Measurements from ENCODE around the gene MOCOS.

MOCOS gene

DNA sequence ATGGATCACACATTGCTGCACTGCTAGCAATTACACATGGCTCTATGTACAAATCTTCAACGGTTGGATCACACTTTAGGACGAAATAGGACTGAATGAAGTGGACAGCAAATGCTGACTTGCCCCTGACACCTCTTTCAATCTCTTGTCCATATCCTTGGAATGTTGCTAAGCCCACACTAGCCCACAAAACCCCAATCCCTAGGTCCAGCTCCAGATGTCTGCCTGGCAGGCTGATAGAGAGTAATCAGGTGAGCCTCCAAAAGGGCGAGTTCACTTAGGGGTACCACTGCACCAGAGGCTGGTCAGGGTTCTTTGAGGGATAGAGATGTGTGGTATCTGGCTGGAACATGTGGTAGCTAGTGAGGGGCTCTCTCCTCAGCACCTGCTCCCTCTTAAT is 91.7 kb downstream of the MOCOS start:
- DNase-seq: no peak

DNA sequence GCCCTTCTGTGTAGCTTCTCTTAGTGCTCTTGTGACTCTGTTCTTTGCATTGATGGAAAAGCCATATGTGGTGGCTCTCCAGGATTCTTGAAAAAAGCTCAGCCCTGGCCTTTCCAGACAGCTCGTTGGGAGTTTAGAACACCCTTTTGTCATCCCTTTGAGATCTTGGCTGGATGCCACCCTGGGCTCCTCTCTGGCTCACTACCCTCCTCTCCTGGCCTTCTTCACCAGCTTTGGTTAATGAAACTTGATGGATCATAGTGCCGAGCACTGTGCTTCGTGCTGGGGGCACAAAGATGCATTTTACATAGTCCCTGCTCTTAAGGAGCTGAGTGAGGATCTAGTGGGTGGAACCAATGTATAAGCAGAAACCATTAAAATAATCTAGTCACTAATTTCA is 94.6 kb downstream of the MOCOS start:
- DNase-seq: no peak

DNA sequence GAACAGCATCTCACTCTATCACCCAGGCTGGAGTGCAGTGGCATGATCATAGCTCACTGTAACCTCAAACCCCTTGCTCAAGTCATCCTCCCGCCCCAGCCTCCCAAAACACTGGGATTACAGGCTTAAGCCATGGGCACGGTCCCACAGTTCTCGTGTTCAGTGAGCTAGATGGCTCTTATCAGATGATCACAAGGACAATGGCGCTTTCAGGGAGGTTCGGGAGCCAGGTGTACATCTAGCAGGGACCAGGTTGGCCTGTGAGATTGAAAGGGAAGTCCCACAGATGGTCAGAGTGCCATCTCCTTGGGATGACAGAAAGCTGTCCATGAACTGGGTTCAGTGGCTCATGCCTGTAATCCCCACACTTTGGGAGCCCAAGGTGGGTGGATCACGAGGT is 96.2 kb downstream of the MOCOS start:
- DNase-seq: no peak

DNA sequence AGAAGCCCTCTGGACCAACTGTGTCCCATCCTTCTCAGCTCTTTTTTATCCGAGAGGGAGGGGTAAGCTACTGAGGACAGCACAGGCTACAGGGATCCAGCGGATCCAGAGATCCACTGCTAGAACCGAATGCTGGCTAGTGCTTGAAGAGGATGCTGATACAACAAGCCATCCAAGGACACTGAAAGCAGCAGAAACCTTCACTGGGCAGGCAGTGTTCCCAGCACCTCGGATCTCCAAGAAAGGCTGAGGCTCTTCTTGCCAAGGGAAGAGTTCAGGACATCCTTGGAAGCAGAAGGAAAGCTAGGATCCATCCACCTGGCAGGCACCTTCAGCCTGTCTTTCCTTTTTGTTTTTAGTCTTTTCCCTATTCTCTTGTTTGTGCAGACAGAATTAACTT is 97.0 kb downstream of the MOCOS start:
- no peak for DNase-seq

DNA sequence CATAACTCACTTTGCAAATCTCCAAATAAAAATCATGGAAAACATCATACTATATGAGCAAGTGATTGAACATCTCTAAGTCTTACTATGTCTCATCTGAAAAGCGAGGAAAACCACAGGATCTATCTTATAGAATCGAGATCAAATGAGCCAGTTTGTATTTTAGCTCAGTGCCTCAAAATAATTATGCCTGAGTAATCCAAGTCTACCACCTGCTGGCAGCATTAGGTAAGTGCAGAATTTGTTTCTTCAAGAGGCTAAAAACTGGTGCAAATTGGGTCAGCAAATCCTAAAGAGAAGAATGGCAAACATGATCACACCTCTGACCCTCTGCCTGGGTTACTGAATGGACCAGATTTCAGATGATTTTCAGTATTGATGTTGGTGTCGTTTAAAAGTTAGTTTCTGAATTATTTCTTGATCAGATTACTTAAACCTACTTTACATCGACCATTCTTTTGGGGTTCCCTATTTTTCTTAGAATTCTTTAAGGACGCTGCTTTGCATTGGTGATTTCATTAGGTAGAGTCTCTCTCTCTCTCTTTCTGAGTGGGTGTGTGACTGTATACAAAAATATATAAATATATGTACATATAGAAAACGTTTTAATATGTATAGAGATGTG is 97.5 kb downstream of the MOCOS start:
- DNase-seq: no peak

DNA sequence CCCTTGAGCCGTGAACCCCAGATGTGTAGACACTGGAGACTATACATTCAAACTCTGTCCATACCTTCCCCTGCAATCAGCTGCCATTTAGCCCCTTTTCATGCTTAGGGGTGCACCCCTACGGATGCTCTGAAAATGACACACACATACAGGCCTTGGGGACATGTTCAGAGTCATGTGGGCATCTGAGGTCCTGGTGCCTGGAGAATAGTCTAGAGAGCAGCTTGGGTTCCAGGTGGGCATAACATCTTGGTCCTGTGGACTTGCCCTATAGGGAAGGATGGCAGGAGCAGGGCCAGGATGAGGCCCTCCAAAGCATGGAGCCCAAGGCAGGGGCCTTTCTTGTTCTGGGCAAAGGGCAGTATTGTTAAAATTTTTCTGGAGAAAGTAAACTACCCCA is 100.4 kb downstream of the MOCOS start:
- DNase-seq: no peak

DNA sequence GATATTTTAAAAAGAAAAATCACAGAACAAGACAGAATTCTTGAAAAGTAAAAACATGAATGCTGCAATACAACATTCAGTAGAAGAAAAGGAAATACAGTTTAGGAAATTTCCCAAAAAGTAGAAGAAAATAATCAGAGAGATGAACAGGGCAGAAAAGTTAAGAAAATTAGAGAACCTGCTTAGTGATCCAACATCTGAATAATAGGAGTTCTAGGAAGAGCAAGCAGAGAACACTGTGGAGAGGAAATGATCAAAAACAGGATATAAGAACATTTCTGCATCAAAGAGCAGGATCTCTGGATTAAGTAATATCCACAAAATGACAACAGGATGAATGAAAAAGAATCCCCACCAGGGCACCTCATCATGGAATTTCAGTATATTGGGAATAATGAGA is 101.4 kb downstream of the MOCOS start:
- DNase-seq: no peak

DNA sequence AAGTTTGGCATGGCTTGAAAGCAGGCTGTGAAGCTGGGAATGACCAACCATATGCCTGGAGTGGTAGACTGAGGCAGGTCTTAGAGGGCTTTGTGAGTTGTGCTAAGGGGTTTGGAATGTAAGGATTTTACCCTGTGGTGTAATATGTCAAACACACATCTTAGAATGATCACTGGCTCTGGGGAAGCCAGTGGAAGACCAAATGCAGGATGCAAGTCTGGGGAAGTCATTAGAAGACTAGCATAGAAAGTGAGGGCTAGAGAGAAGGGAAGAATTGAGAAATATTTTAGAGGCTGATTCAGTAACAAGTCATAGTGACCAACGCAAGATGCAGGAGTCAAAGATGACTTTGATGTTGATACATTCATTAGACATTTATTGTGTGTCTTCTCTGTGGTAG is 106.7 kb downstream of the MOCOS start:
- DNase-seq: no peak

DNA sequence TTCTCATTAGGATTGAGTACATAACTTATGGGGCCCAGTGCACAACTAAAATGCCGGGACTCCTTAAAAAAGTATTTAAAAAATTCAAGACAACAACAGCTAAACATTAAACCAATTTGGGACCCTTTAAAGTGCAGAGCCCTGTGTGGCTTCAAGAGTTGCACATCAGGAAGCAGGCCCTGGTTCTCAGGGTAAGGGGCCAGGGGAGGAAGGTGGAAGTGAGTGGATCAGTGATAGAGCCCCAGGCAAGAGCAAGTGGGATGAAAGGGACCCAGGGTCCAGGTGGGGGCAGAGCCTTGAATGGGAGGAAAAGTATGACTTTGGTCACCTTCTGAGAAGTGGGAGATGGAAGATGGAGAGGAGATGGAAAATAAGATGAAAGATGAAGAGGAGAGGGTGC is 107.9 kb downstream of the MOCOS start:
- no peak for DNase-seq

DNA sequence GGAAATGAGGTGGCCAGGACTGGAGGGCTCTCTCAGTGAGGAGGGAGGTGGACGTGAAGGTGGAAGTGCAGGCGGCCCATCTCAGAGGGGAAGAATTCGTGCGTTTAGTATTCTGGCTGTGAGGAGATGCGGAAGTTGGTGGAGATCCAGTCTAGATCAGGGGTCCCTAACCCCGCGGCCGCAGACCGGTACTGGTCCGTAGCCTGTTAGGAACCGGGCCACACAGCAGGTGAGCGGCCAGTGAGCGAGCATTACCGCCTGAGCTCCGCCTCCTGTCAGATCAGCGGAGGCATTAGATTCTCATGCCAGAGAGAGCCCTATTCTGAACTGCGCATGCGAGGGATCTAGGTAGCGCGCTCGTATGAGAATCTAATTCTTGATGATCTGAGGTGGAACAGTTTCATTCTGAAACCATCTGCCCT is 108.6 kb downstream of the MOCOS start:
- DNase-seq: no peak

DNA sequence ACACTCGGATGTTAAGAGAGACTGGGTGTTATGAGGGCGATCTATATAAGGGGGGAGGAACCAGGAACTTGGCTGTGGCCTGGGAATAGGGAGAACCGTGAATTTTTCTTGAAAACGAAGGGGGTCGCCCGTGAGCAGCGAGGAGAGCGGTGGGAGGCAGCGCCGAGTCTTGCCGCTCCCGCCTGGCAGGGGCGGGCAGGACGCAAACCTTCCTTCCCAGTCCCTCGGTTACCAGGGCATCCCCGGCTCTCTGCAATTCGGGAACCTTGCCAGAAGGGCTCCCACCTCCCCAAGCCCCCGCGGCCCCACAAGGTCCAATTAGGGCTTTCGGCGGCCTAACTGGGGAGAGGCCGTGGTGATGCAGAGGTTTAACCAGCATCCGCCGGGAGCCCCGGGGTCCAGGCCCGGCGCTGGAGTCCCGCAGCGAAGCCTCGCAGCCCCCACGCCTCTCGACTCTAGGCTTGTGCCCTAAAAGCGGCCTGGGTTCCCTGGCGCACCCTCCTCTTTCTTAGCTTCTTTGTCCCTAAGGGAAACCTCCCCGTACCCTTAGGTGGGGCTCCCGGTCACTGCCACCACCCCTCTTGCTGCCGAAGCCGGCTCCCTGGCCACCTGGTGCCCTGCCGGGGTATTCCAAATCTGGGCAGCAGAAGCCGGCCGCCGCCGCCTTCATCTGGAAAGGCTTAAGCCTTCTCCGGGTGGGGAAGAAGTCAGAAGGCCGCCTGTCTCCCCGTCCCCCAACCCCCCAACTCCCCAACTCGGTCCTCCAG is 109.5 kb downstream of the MOCOS start:
- peak; percentile 89 for DNase-seq

DNA sequence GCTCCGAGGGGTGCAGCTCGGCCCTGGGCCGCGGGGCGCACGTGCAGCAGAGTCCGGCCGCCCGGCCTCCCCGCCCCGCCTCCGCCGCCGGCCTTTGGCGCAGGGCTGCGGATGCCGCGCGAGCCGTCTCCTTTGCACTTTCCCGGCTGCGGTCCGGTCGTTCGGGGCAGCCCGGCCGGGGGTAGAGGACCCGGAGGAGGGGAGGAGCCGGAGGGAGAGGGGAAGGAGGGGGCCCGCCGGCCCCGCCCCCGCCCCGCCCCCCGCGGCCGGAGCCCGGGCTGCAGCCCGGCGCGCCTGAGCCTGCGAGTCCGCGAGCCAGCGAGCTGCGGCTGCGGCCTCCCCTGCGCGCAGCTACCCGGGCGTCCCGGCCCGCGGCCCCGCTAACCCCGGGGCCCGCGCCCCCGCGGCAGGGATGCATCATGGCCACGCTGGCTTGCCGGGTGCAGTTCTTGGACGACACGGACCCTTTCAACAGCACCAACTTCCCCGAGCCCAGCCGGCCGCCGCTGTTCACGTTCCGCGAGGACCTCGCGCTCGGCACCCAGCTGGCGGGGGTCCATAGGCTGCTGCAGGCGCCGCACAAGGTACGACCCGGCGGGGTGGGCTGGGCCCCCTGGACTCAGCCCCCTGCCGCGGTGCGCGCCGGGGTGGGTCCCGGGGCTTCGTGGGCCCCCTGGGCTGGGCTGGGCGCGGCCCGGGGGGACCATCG is 110.3 kb downstream of the MOCOS start, which contains the start of gene FHOD3:
TSS of gene FHOD3 (plus strand) at position 297 of the 709 bp plus-strand sequence. CDS start at position 420, 123 bp downstream.
- DNase-seq: peak; percentile 91

DNA sequence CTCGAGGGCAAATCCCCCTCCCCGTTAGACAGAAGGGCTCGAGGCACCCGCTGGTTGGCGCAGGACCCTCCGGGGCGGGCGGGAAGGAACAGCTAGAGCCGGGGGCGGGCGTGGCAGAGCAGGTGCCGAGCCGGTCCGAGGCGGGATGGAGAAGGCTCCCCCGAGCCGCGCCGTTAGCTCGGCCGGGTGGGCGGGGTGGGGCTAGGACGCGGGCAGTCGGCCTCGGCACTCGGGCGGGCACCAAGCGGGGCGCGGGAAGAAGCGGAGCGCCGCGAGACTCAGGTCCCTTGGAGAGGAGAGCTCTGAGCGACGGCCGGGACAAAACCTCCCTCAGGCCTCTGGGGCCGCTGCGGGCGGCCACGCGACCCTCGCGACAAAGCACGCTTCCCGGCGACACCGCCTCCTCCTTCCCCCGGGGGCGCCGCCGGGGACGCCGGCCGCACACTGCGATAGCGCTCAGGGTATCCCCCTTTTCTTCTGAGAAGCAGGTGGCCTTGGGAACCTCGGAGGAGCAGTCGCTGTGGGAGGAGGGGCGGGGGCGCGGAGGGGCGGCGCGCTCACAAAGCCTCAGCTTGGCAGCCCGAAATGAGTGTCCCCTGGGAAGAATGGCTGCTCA is 110.9 kb downstream of the MOCOS start:
- DNase-seq: no peak

DNA sequence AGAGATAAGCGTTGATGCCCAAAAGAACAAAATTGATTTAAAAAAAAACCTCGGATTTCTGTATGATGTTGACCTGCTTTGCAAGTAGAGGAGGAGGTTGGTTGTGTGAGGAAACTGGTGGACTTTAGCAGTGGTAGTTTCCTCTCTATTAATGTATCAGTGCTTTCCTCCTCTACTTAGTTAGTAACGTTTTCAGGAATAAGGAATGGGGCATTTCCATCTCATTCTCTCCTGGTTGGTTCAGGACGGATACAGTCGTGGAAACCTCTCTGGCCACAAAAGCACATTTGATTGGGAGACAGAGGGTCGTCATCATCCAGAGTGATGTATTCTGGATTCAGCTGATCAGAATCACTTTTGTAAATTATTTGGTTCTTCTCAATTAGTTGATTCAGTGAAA is 111.7 kb downstream of the MOCOS start:
- no peak for DNase-seq

DNA sequence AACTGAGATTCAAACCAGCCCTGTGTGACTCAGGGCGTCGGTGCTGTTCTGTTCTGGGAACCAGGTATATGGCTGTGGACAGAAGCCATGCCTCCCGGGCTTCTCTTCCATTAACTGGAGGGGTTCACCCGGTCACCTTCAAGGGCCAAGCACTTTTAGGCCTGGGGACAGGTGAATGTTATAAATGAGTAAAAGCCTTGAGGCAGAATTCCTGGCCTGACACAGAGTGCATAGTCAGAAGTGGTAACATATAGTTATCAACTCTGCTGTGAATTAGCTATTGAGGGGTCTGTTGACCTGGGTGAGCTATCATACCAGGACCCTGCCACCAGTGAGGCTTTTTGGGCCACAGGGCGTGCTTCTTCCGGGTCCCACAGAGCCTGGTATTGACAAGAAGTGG is 112.9 kb downstream of the MOCOS start:
- no peak for DNase-seq

DNA sequence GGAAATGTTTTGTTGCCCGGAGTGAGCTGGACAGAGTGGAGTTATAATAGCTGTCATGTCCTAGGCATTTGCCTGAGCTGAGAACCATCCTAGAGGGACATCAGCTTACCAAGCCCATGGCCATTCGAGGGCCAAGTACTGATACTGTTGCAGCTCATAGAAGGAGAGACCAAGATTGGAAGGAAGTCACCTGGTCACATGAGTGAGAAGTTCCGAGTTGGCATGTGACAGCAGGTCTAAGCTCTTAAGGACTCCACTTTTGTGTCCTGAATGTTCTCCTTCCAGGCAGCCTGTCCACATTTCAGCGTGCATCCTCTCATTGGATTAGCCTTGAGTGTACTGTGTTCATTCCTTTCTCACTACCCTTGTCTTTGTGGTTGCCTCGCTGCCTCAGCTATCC is 114.6 kb downstream of the MOCOS start:
- no peak for DNase-seq

DNA sequence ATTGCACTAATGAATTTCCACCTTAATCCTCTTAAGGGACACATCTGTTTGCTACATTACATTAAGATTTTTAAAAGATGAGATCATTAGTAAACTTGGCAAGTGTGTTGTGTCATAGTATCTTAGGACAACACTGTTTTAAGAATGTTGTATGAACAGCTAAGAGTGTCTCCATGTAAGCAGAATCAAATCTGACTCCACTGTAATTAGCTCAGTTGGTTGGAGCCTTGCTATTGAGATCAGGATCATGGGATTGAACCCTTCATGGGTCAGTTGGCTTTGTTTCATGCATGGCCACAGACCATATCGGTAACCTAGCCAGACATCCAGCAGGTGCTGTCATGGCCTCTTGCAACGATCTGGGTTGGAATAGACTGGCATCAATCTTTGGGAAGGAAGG is 115.4 kb downstream of the MOCOS start:
- DNase-seq: no peak

DNA sequence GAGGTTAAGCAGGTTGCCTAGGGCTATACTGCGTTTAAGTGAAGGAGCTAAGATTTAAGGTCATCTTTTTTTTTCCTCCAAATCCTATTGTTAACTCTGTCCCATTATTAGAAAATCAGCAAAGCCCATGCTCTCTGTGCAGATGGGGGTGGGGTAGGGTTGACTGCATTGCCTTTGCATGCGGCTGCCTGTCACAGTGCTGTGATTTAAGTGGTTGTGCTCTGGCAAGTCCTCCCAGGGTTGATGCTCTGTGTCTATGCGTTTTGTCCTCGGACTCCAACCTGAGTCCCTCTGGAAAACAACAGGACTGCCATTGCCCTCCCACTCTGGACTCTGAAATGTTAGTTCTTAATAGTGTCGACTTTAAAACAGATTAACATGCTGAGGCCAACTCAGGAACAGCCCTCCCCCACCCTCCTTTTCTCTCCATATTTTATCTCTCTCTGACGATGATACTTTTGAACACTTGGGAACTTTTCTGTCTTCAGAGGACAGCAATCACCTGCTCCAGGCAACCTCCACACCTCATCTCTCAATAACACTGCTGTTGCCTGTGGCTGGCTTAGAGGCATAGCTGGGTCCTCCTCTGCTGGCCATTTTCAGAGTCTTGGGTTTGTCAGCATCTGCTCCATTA is 116.0 kb downstream of the MOCOS start:
- DNase-seq: no peak

DNA sequence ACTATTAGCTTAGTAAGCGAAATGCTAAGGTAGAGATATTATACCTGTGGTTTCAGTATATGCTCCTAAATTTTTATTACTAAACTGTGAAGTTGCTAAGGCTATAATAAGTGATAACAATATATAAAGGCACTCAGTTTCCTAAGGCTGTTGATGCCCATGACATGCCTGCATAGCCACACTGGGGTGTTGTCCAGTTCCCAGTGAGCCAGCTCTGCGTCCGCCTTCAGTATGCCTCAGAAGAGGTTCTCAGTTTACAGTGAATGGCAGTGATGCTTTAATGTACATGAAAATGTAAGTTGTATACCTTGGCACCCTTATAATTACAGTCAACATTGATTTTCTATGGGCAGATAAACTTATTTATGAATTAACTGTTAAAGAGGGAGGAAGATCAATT is 117.4 kb downstream of the MOCOS start:
- DNase-seq: no peak

DNA sequence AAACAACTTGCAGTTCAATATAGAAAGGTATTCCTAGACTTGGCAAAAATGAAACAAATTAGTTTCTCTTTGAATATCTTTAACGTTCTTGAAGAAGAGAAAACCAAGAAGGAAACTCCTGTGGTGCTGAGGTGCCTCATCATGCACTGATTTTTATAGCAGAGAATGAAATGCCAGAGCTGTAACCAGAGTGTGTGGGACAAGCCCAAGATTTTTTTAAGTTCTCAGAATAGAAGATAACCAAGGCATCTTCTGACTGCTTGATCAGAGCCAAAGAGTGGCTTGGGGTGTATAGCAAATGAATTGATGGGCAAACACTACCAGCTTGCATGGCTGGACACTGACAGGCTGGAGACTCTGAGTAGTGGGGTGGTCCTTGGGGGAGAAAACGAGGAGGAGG is 118.1 kb downstream of the MOCOS start:
- DNase-seq: no peak

DNA sequence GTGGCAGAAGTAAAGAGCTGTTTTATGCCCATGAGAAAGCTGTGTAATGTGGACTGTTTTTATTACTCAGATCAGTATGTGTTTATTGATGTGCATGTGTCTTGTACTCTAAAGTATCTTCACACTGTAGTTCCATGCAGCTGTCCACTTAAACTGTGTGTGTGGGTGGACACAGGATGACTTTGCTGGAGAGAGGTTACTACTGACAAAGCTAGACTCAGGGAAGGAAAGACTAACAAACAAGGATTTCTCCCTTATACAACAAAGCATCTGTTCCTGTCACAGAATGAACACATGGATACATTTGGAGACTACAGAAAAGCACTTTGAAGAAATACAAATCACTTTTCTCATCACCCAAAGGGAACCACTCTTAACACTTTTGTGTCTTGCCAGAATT is 120.2 kb downstream of the MOCOS start:
- no peak for DNase-seq

DNA sequence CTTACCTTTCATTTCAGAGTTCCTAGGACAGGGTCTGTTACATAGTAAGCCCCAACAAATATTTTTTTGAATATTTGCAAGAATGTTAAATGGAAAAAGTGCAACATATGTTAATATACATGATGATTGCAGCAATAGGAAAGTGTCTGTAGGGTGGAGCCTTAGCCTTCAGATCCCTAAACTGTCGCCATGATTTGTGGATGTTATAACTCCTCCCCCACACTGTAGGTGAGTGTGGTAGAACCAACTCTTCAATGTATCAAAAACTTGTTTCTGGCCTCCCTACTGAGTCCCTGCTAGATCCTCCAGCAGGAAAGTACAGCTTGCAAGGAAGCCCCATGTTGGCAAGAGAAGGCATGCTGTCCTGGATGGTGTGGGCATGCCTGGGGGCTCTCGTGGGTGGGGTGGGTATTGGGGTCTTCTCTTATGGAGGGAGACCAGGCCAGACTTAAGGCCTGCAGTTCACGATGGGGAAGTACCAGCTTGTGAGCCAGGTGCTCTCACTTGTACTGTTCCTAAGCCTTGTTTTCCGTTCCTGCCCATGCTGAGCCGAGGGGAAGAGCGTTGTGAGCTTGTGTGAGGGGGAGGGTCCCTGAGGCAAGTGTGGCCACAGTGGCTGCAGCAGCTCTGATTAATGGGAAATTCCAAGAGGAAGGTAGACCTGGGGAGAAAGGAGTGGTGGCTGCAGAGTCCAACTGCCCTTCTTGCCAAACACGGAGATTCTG is 121.6 kb downstream of the MOCOS start:
- no peak for DNase-seq

All from islet precursor cell (in vitro differentiated cells).